Renal cortical epithelial cell (primary cell): Measurements from ENCODE around the gene ZNF524. TPM values are rescaled to one million over a fixed set of nuclear protein-coding genes. Genes with fewer than 3 reads are reported as not detected.

ENCODE experiments used
- DNase-seq: peaks from one replicate; pipeline ENCODE4 v3.0.0-alpha.2; 2011; ENCODE audit warnings: low read depth
- total RNA-seq: library from RNA; depleted of rRNA; stranded (reverse); fragments of >200 nt; gene quantifications from 2 replicates; pipeline ENCODE4 v1.2.3, GENCODE V29; 2014

The ZNF524 gene
- total RNA-seq, 1 donor from 2014 or later = 9.3 TPM

GRCh38 chr19:55602104-55603001 is 2.3 kb downstream of the ZNF524 start:
- DNase-seq = no peak

- DNase-seq = no peak
These were observed 3.0 kb downstream of the ZNF524 start for GRCh38 chr19:55603115-55603514.

- DNase-seq = no peak
These were observed 3.6 kb downstream of the ZNF524 start for GRCh38 chr19:55603581-55604292.

GRCh38 chr19:55605207-55605636 is 5.1 kb downstream of the ZNF524 start:
- peak; percentile 90 for DNase-seq

GRCh38 chr19:55605637-55606470 is 5.8 kb downstream of the ZNF524 start, which contains the start of gene ZNF865:
TSS of gene ZNF865 (plus strand) at chr19:55605647. CDS start at chr19:55613619, 7,972 bp downstream.
- peak; percentile 76 for DNase-seq

- DNase-seq = no peak
These were observed 6.3 kb downstream of the ZNF524 start for GRCh38 chr19:55606471-55606787.

GRCh38 chr19:55606817-55607216 is 6.7 kb downstream of the ZNF524 start:
- no peak for DNase-seq

- DNase-seq = no peak
These were observed 9.2 kb downstream of the ZNF524 start for GRCh38 chr19:55609326-55609725.

GRCh38 chr19:55611300-55611982 is 11.4 kb downstream of the ZNF524 start:
- DNase-seq = no peak

GRCh38 chr19:55611983-55612645 is 12.0 kb downstream of the ZNF524 start:
- DNase-seq = no peak

- DNase-seq = no peak
These were observed 13.3 kb downstream of the ZNF524 start for GRCh38 chr19:55613396-55613795.

- DNase-seq = no peak
These were observed 14.0 kb downstream of the ZNF524 start for GRCh38 chr19:55613930-55614710.

GRCh38 chr19:55614711-55615542 is 14.8 kb downstream of the ZNF524 start:
- DNase-seq = no peak

GRCh38 chr19:55615543-55616394 is 15.7 kb downstream of the ZNF524 start:
- no peak for DNase-seq

- DNase-seq = no peak
These were observed 16.3 kb downstream of the ZNF524 start for GRCh38 chr19:55616395-55616875.

GRCh38 chr19:55617426-55617825 is 17.3 kb downstream of the ZNF524 start:
- DNase-seq = no peak

GRCh38 chr19:55618426-55618825 is 18.3 kb downstream of the ZNF524 start:
- DNase-seq = no peak

GRCh38 chr19:55619286-55619685 is 19.2 kb downstream of the ZNF524 start:
- no peak for DNase-seq
